DND-41 (cell line): ENCODE results near the gene MOB3B.

ENCODE experiments used
- ATAC-seq: fragments of 200-7000 bp; cut with Tn5 transposase; 3 replicates; pipeline ENCODE4 v1.9.1; 2021; ENCODE audit warnings: low read depth; ENCODE audit not compliant: insufficient read depth
- DNase-seq: peaks from one replicate; pipeline ENCODE4 v3.0.0-alpha.2; 2020
- H2AFZ ChIP-seq: 2 replicates; pipeline ENCODE4 v1.6.0; 2012; ENCODE audit warnings: low read depth, low read length
- H3K27ac ChIP-seq: 2 replicates; pipeline ENCODE4 v1.5.1; 2012; ENCODE audit warnings: low read length, inconsistent platforms
- H3K27me3 ChIP-seq: fragments of 200-600 bp; sonication (generic); 2 replicates; pipeline ENCODE4 v1.6.0; 2012; ENCODE audit warnings: low read length, mild to moderate bottlenecking, inconsistent platforms; ENCODE audit not compliant: insufficient read depth, poor library complexity
- H3K36me3 ChIP-seq: 2 replicates; pipeline ENCODE4 v1.5.1; 2012; ENCODE audit warnings: low read length, inconsistent platforms; ENCODE audit not compliant: insufficient read depth
- H3K4me1 ChIP-seq: 2 replicates; pipeline ENCODE4 v1.5.1; 2012; ENCODE audit warnings: mild to moderate bottlenecking, low read length; ENCODE audit not compliant: insufficient read depth
- H3K4me2 ChIP-seq: 2 replicates; pipeline ENCODE4 v1.6.0; 2012; ENCODE audit warnings: mild to moderate bottlenecking, moderate library complexity, low read length, inconsistent platforms; ENCODE audit not compliant: insufficient read depth
- H3K4me3 ChIP-seq, 2 experiments: fragments of 200-600 bp in 1 of 2; shearing (Covaris generic) in 1 of 2; 2 replicates each; pipeline ENCODE4 v1.5.1; 2012 to 2016; ENCODE audit warnings: inconsistent platforms in 2 of 2, low read length in 2 of 2, mild to moderate bottlenecking in 2 of 2, low read depth in 1 of 2, moderate library complexity in 1 of 2
- H3K79me2 ChIP-seq: 2 replicates; pipeline ENCODE4 v1.6.0; 2012; ENCODE audit warnings: low read length, inconsistent platforms; ENCODE audit not compliant: insufficient read depth
- H3K9ac ChIP-seq: 2 replicates; pipeline ENCODE4 v1.6.0; 2012; ENCODE audit warnings: low read depth, mild to moderate bottlenecking, inconsistent platforms, low read length, moderate library complexity
- H3K9me3 ChIP-seq: 2 replicates; pipeline ENCODE4 v1.5.1; 2012; ENCODE audit warnings: low read length, moderate library complexity, mild to moderate bottlenecking, inconsistent platforms; ENCODE audit not compliant: insufficient read depth, severe bottlenecking
- H4K20me1 ChIP-seq: 2 replicates; pipeline ENCODE4 v1.6.0; 2012; ENCODE audit warnings: low read length; ENCODE audit not compliant: insufficient read depth
- EZH2 ChIP-seq: IDR thresholded peaks from 3 replicates; pipeline ENCODE4 v1.6.1; 2012; ENCODE audit warnings: borderline replicate concordance, low read depth, mild to moderate bottlenecking, moderate library complexity, low read length, inconsistent platforms; ENCODE audit not compliant: severe bottlenecking
- TF ChIP-seq, protein P1 (sequence below): IDR thresholded peaks from 2 replicates; pipeline ENCODE4 v1.5.1; 2012; ENCODE audit warnings: borderline replicate concordance, low read length, moderate library complexity, mild to moderate bottlenecking; ENCODE audit not compliant: poor library complexity, severe bottlenecking; ENCODE audit errors: extremely low read depth

MOB3B gene

DNA sequence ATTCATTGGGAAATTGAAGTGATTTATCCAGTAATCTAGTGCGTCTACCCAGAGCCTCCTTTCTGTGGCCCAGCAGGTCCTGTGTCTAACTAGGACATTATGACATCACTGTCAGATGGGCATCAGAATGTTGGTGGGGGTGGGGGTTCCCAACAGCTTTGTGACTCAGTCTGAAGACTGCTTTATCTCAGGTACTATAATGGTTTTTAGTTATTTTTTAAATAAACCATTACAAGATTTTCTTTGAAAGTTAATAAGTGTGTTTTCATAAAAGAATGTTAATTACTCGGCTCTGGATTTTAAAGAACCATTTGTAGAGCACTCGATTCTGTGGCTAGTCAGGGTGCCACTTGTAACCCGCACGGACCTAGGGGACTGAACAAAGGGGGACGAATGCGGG, 232.6 kb downstream of the MOB3B start, which contains the start of gene EQTN:
EQTN (minus strand) TSS at position 101 of the 400 bp plus-strand sequence; CDS start at position 6, 95 bp downstream.
- no peak for DNase-seq
- Histone ChIP-seq H3K36me3 (no peaks in the 10 kb centered on the region), H3K79me2 (no peaks in the 10 kb centered on the region), H3K27me3 (no peaks in the 10 kb centered on the region), H3K4me1 (no peaks in the 10 kb centered on the region), H3K27ac (no peak within 1 kb of the TSS), H3K4me2 (no peak within 1 kb of the TSS), H3K4me3 (no peak within 1 kb of the TSS), H3K9me3 (no peaks in the 10 kb centered on the region), H4K20me1 (no peaks in the 10 kb centered on the region), H2AFZ (no peak within 1 kb of the TSS), H3K9ac (no peak within 1 kb of the TSS)
- ATAC-seq = no peak
- TF ChIP-seq EZH2 = no peak
- TF ChIP-seq, protein P1, sequence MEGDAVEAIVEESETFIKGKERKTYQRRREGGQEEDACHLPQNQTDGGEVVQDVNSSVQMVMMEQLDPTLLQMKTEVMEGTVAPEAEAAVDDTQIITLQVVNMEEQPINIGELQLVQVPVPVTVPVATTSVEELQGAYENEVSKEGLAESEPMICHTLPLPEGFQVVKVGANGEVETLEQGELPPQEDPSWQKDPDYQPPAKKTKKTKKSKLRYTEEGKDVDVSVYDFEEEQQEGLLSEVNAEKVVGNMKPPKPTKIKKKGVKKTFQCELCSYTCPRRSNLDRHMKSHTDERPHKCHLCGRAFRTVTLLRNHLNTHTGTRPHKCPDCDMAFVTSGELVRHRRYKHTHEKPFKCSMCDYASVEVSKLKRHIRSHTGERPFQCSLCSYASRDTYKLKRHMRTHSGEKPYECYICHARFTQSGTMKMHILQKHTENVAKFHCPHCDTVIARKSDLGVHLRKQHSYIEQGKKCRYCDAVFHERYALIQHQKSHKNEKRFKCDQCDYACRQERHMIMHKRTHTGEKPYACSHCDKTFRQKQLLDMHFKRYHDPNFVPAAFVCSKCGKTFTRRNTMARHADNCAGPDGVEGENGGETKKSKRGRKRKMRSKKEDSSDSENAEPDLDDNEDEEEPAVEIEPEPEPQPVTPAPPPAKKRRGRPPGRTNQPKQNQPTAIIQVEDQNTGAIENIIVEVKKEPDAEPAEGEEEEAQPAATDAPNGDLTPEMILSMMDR = no peak

GRCh38 chr9:27293996-27294395, 235.6 kb downstream of the MOB3B start:
- H3K27me3 ChIP-seq = no peaks in the 10 kb centered on the region
- H3K9me3 ChIP-seq = no peaks in the 10 kb centered on the region
- no peaks in the 10 kb centered on the region for H3K36me3 ChIP-seq
- H4K20me1 ChIP-seq = no peaks in the 10 kb centered on the region
- H3K4me2 ChIP-seq = no peak overlapping the region
- no peak for DNase-seq
- TF ChIP-seq, protein P1 = no peak
- no peak for TF ChIP-seq EZH2
- H3K79me2 ChIP-seq = no peaks in the 10 kb centered on the region
- H2AFZ ChIP-seq = no peak overlapping the region
- no peaks in the 10 kb centered on the region for H3K4me1 ChIP-seq
- H3K27ac ChIP-seq = no peak overlapping the region
- no peak for ATAC-seq
- no peak overlapping the region for H3K9ac ChIP-seq
- no peak overlapping the region for H3K4me3 ChIP-seq

- Histone ChIP-seq H3K4me2 (no peak overlapping the region), H4K20me1 (no peaks in the 10 kb centered on the region), H3K4me1 (no peaks in the 10 kb centered on the region), H3K27ac (no peak overlapping the region), H3K4me3 (no peak overlapping the region), H3K27me3 (no peaks in the 10 kb centered on the region), H2AFZ (no peak overlapping the region), H3K36me3 (no peaks in the 10 kb centered on the region), H3K9ac (no peak overlapping the region), H3K9me3 (no peaks in the 10 kb centered on the region), H3K79me2 (no peaks in the 10 kb centered on the region)
- DNase-seq (no peak), ATAC-seq (no peak)
- no peak for TF ChIP-seq EZH2
- TF ChIP-seq, protein P1 = no peak
These were observed 236.8 kb downstream of the MOB3B start for GRCh38 chr9:27292659-27293405.
